AG09319 (cell line): Measurements from ENCODE around the gene ERC2.

Experiments
- DNase-seq: peaks from one replicate; pipeline ENCODE4 v3.0.0-alpha.2; 2010; ENCODE audit warnings: low read depth; ENCODE audit errors: extremely low read depth
- CTCF ChIP-seq: IDR thresholded peaks from 2 replicates; pipeline ENCODE4 v1.5.1; 2011; ENCODE audit warnings: low read depth, mild to moderate bottlenecking, inconsistent platforms, low read length, moderate library complexity

Gene ERC2

GRCh38 chr3:55766753-55767152, 701.5 kb downstream of the ERC2 start:
- TF ChIP-seq CTCF: no peak
- DNase-seq: no peak

GRCh38 chr3:55765906-55766701, 702.2 kb downstream of the ERC2 start:
- no peak for TF ChIP-seq CTCF
- DNase-seq: no peak

- TF ChIP-seq CTCF: no peak
- no peak for DNase-seq
These were observed 702.9 kb downstream of the ERC2 start for GRCh38 chr3:55765398-55765797.

GRCh38 chr3:55756976-55757375, 711.3 kb downstream of the ERC2 start:
- no peak for TF ChIP-seq CTCF

GRCh38 chr3:55755516-55756205, 712.6 kb downstream of the ERC2 start:
- TF ChIP-seq CTCF: no peak
- no peak for DNase-seq

More at GRCh38 chr3:55756976-55757375, 711.3 kb downstream of the ERC2 start:
- DNase-seq: no peak

GRCh38 chr3:55752911-55753310, 715.4 kb downstream of the ERC2 start:
- no peak for TF ChIP-seq CTCF
- no peak for DNase-seq

- no peak for DNase-seq
- TF ChIP-seq CTCF: no peak
These were observed 716.5 kb downstream of the ERC2 start for GRCh38 chr3:55751730-55752129.
